ENCODE measurements around the gene CFAP157.

The CFAP157 gene

GRCh38 chr9:127721391-127721821 is 14.6 kb downstream of the CFAP157 start:
- no peak for TF ChIP-seq CTCF (IDR thresholded peaks at IDR 0.05)
- H3K4me3 ChIP-seq, result no peak overlapping the region
- DNase-seq (ENCODE audit: low spot score), result no peak
- H3K27ac ChIP-seq, result no peak overlapping the region

GRCh38 chr9:127722055-127722745 is 15.4 kb downstream of the CFAP157 start:
- DNase-seq (ENCODE audit: low spot score), result no peak
- Histone ChIP-seq H3K4me3 (no peak overlapping the region), H3K27ac (no peak overlapping the region)
- no peak for TF ChIP-seq CTCF (IDR thresholded peaks at IDR 0.05)

GRCh38 chr9:127723013-127723412 is 16.2 kb downstream of the CFAP157 start:
- Histone ChIP-seq H3K27ac (no peak overlapping the region), H3K4me3 (no peak overlapping the region)
- TF ChIP-seq CTCF (IDR thresholded peaks at IDR 0.05), result no peak
- no peak for DNase-seq (ENCODE audit: low spot score)

- Histone ChIP-seq H3K4me3 (no peak overlapping the region), H3K27ac (no peak overlapping the region)
- DNase-seq (ENCODE audit: low spot score), result no peak
- TF ChIP-seq CTCF (IDR thresholded peaks at IDR 0.05), result no peak
These were observed 16.7 kb downstream of the CFAP157 start for GRCh38 chr9:127723444-127723843.

GRCh38 chr9:127724012-127724411 is 17.2 kb downstream of the CFAP157 start:
- Histone ChIP-seq H3K27ac (no peak overlapping the region), H3K4me3 (no peak overlapping the region)
- TF ChIP-seq CTCF (IDR thresholded peaks at IDR 0.05), result no peak
- no peak for DNase-seq (ENCODE audit: low spot score)

GRCh38 chr9:127726871-127727270 is 20.1 kb downstream of the CFAP157 start:
- no peak overlapping the region for H3K27ac ChIP-seq
- DNase-seq (ENCODE audit: low spot score), result no peak
- TF ChIP-seq CTCF (IDR thresholded peaks at IDR 0.05), result no peak
- H3K4me3 ChIP-seq, result no peak overlapping the region

GRCh38 chr9:127728808-127729207 is 22.0 kb downstream of the CFAP157 start:
- TF ChIP-seq CTCF (IDR thresholded peaks at IDR 0.05), result no peak
- no peak for DNase-seq (ENCODE audit: low spot score)

More at GRCh38 chr9:127728808-127729207, 22.0 kb downstream of the CFAP157 start:
- Histone ChIP-seq H3K4me3 (no peak overlapping the region), H3K27ac (no peak overlapping the region)

Measured in coronary artery (tissue), 2 donors.